Panc1 (cell line): ENCODE results near the gene GPNMB.

Experiments used
- CTCF ChIP-seq: fragments of 450-650 bp; IDR thresholded peaks from 2 replicates; pipeline ENCODE4 v1.5.1; 2017; ENCODE audit warnings: mild to moderate bottlenecking
- POLR2AphosphoS5 ChIP-seq: IDR thresholded peaks from 2 replicates; pipeline ENCODE4 v1.6.1; 2012; ENCODE audit warnings: mild to moderate bottlenecking, low read depth, low read length, moderate library complexity

GRCh38 chr7:23290993-23291392 is 44.4 kb downstream of the GPNMB start:
- TF ChIP-seq CTCF (no peak), POLR2AphosphoS5 (no peak)
